AG10803 (cell line): ENCODE measurements around the gene ZNF883.

Experiments used
- DNase-seq: peaks from one replicate; pipeline ENCODE4 v3.0.0; 2010; ENCODE audit warnings: low read depth
- H3K4me3 ChIP-seq: 2 replicates; pipeline ENCODE4 v1.5.1; 2011; ENCODE audit warnings: mild to moderate bottlenecking, low read length, control low read depth
- CTCF ChIP-seq: conservative IDR thresholded peaks from 2 replicates; pipeline ENCODE4 v1.5.1; 2011; ENCODE audit warnings: mild to moderate bottlenecking, low read length, control low read depth, inconsistent platforms

Gene ZNF883

GRCh38 chr9:113018247-113018646 is 6.3 kb upstream of the ZNF883 start:
- no peak for DNase-seq
- H3K4me3 ChIP-seq = no peak overlapping the region
- TF ChIP-seq CTCF = no peak

- no peak for TF ChIP-seq CTCF
- H3K4me3 ChIP-seq = peak overlapping the region; percentile 49
- no peak for DNase-seq
Measured at GRCh38 chr9:113012492-113012891, 500 bp upstream of the ZNF883 start.

- H3K4me3 ChIP-seq = no peak overlapping the region
- no peak for DNase-seq
- no peak for TF ChIP-seq CTCF
Measured at GRCh38 chr9:113005777-113006176, 6.2 kb downstream of the ZNF883 start.

GRCh38 chr9:112997236-112997941 is 14.6 kb downstream of the ZNF883 start:
- H3K4me3 ChIP-seq = no peak overlapping the region
- TF ChIP-seq CTCF = no peak
- DNase-seq = no peak

- DNase-seq = peak; percentile 1
- TF ChIP-seq CTCF = peak; percentile 17; the same call in 1 of the 2 replicates
- no peak overlapping the region for H3K4me3 ChIP-seq
Measured at GRCh38 chr9:112971415-112971814, 40.6 kb downstream of the ZNF883 start.

GRCh38 chr9:112970939-112971338 is 41.1 kb downstream of the ZNF883 start:
- H3K4me3 ChIP-seq = no peak overlapping the region
- peak; percentile 31; the same call in 1 of the 2 replicates for TF ChIP-seq CTCF
- DNase-seq = peak; percentile 3

- no peak for TF ChIP-seq CTCF
- no peak for DNase-seq
- H3K4me3 ChIP-seq = no peak overlapping the region
Measured at GRCh38 chr9:112969730-112970129, 42.3 kb downstream of the ZNF883 start.
